ENCODE measurements around the gene TXNRD3.

TXNRD3 gene

GRCh38 chr3:126654571-126655383 is at the start of gene TXNRD3:
Gene TXNRD3, minus strand, starts transcription at chr3:126655124.
- DNase-seq (ENCODE audit: low read depth, low spot score), result no peak
- Histone ChIP-seq H3K4me1 (ENCODE audit: insufficient read depth, insufficient read length) (no peaks in the 10 kb centered on the region), H3K9ac (ENCODE audit: insufficient read length, low read depth) (peak within 1 kb of the TSS; percentile 83), H3K27me3 (ENCODE audit: insufficient read depth, insufficient read length) (peaks cover 40% of the 10 kb centered on the region), H3K36me3 (ENCODE audit: insufficient read depth, insufficient read length, low read length) (no peaks in the 10 kb centered on the region), H3K9me3 (ENCODE audit: insufficient read depth, low read length) (peaks cover 9% of the 10 kb centered on the region; the same call in 1 of the 2 replicates), H3K4me3 (ENCODE audit: insufficient read length, low read depth) (peak within 1 kb of the TSS; percentile 62)
- TF ChIP-seq SUZ12 (IDR thresholded peaks at IDR 0.05; ENCODE audit: extremely low read depth, insufficient read depth, insufficient read length) (no peak), YY1 (IDR thresholded peaks at IDR 0.05; ENCODE audit: insufficient read depth, insufficient read length) (no peak), ZNF274 (IDR thresholded peaks at IDR 0.05; ENCODE audit: low read depth, low read length) (no peak)

GRCh38 chr3:126703512-126704493 is 48.9 kb upstream of the TXNRD3 start, which contains the start of gene CHCHD6:
Gene CHCHD6, plus strand, starts transcription at chr3:126704240. Its CDS starts 73 bp downstream, at chr3:126704313.
- Histone ChIP-seq H3K4me1 (ENCODE audit: insufficient read depth, insufficient read length) (peaks cover 4% of the 10 kb centered on the region), H3K4me3 (ENCODE audit: insufficient read length, low read depth) (peak within 1 kb of the TSS; percentile 68), H3K9me3 (ENCODE audit: insufficient read depth, low read length) (no peaks in the 10 kb centered on the region), H3K9ac (ENCODE audit: insufficient read length, low read depth) (peak within 1 kb of the TSS; percentile 73), H3K27me3 (ENCODE audit: insufficient read depth, insufficient read length) (peaks cover 30% of the 10 kb centered on the region), H3K36me3 (ENCODE audit: insufficient read depth, insufficient read length, low read length) (peaks cover 11% of the 10 kb centered on the region)
- DNase-seq (ENCODE audit: low read depth, low spot score), result peak; percentile 96
- TF ChIP-seq ZNF274 (IDR thresholded peaks at IDR 0.05; ENCODE audit: low read depth, low read length), result no peak
- TF ChIP-seq YY1 (IDR thresholded peaks at IDR 0.05; ENCODE audit: insufficient read depth, insufficient read length), result no peak
- TF ChIP-seq SUZ12 (IDR thresholded peaks at IDR 0.05; ENCODE audit: extremely low read depth, insufficient read depth, insufficient read length), result peak; percentile 26

- no peak overlapping the region for H3K4me3 ChIP-seq (ENCODE audit: insufficient read length, low read depth)
- H3K4me1 ChIP-seq (ENCODE audit: insufficient read depth, insufficient read length), result no peaks in the 10 kb centered on the region
- no peak overlapping the region for H3K9ac ChIP-seq (ENCODE audit: insufficient read length, low read depth)
- H3K27me3 ChIP-seq (ENCODE audit: insufficient read depth, insufficient read length), result peaks cover 12% of the 10 kb centered on the region
- H3K36me3 ChIP-seq (ENCODE audit: insufficient read depth, insufficient read length, low read length), result no peaks in the 10 kb centered on the region
- no peak for TF ChIP-seq YY1 (IDR thresholded peaks at IDR 0.05; ENCODE audit: insufficient read depth, insufficient read length)
- TF ChIP-seq SUZ12 (IDR thresholded peaks at IDR 0.05; ENCODE audit: extremely low read depth, insufficient read depth, insufficient read length), result no peak
- no peak for TF ChIP-seq ZNF274 (IDR thresholded peaks at IDR 0.05; ENCODE audit: low read depth, low read length)
- H3K9me3 ChIP-seq (ENCODE audit: insufficient read depth, low read length), result no peaks in the 10 kb centered on the region
- no peak for DNase-seq (ENCODE audit: low read depth, low spot score)
Measured at GRCh38 chr3:126699011-126699410, 44.1 kb upstream of the TXNRD3 start.

- TF ChIP-seq SUZ12 (IDR thresholded peaks at IDR 0.05; ENCODE audit: extremely low read depth, insufficient read depth, insufficient read length) (no peak), YY1 (IDR thresholded peaks at IDR 0.05; ENCODE audit: insufficient read depth, insufficient read length) (no peak)
- H3K4me3 ChIP-seq (ENCODE audit: insufficient read length, low read depth), result no peak overlapping the region
- H3K36me3 ChIP-seq (ENCODE audit: insufficient read depth, insufficient read length, low read length), result no peaks in the 10 kb centered on the region
- DNase-seq (ENCODE audit: low read depth, low spot score), result no peak
- no peaks in the 10 kb centered on the region for H3K27me3 ChIP-seq (ENCODE audit: insufficient read depth, insufficient read length)
- H3K9ac ChIP-seq (ENCODE audit: insufficient read length, low read depth), result no peak overlapping the region
- H3K9me3 ChIP-seq (ENCODE audit: insufficient read depth, low read length), result no peaks in the 10 kb centered on the region
- no peaks in the 10 kb centered on the region for H3K4me1 ChIP-seq (ENCODE audit: insufficient read depth, insufficient read length)
Measured at GRCh38 chr3:126696701-126697267, 41.9 kb upstream of the TXNRD3 start.

- Histone ChIP-seq H3K27me3 (ENCODE audit: insufficient read depth, insufficient read length) (no peaks in the 10 kb centered on the region), H3K36me3 (ENCODE audit: insufficient read depth, insufficient read length, low read length) (no peaks in the 10 kb centered on the region), H3K9ac (ENCODE audit: insufficient read length, low read depth) (no peak overlapping the region), H3K4me1 (ENCODE audit: insufficient read depth, insufficient read length) (no peaks in the 10 kb centered on the region), H3K4me3 (ENCODE audit: insufficient read length, low read depth) (no peak overlapping the region), H3K9me3 (ENCODE audit: insufficient read depth, low read length) (no peaks in the 10 kb centered on the region)
- DNase-seq (ENCODE audit: low read depth, low spot score), result no peak
- TF ChIP-seq YY1 (IDR thresholded peaks at IDR 0.05; ENCODE audit: insufficient read depth, insufficient read length) (no peak), ZNF274 (IDR thresholded peaks at IDR 0.05; ENCODE audit: low read depth, low read length) (no peak), SUZ12 (IDR thresholded peaks at IDR 0.05; ENCODE audit: extremely low read depth, insufficient read depth, insufficient read length) (no peak)
Measured at GRCh38 chr3:126693921-126694320, 39.0 kb upstream of the TXNRD3 start.

- H3K9me3 ChIP-seq (ENCODE audit: insufficient read depth, low read length), result no peaks in the 10 kb centered on the region
Measured at GRCh38 chr3:126692858-126693257, 37.9 kb upstream of the TXNRD3 start.

More at GRCh38 chr3:126692858-126693257, 37.9 kb upstream of the TXNRD3 start:
- Histone ChIP-seq H3K4me1 (ENCODE audit: insufficient read depth, insufficient read length) (no peaks in the 10 kb centered on the region), H3K9ac (ENCODE audit: insufficient read length, low read depth) (no peak overlapping the region), H3K36me3 (ENCODE audit: insufficient read depth, insufficient read length, low read length) (no peaks in the 10 kb centered on the region), H3K4me3 (ENCODE audit: insufficient read length, low read depth) (no peak overlapping the region), H3K27me3 (ENCODE audit: insufficient read depth, insufficient read length) (no peaks in the 10 kb centered on the region)
- no peak for TF ChIP-seq YY1 (IDR thresholded peaks at IDR 0.05; ENCODE audit: insufficient read depth, insufficient read length)
- TF ChIP-seq ZNF274 (IDR thresholded peaks at IDR 0.05; ENCODE audit: low read depth, low read length), result no peak
- TF ChIP-seq SUZ12 (IDR thresholded peaks at IDR 0.05; ENCODE audit: extremely low read depth, insufficient read depth, insufficient read length), result no peak
- DNase-seq (ENCODE audit: low read depth, low spot score), result no peak
